ENCODE data around the gene ARAP1. TPM values are rescaled to one million over a fixed set of nuclear protein-coding genes. Genes with fewer than 3 reads are reported as not detected.
A peak's percentile ranks its signal among the peaks of the same experiment; 100 is the strongest.

Gene ARAP1
- total RNA-seq, 1 donor from 2014 or later = 49.5 TPM

- no peak for DNase-seq (ENCODE audit: low read depth)
- H3K36me3 ChIP-seq (ENCODE audit: control insufficient read depth, insufficient read depth, low read length) = peaks cover 43% of the 10 kb centered on the region
Observed at GRCh38 chr11:72688486-72688885, 63.7 kb downstream of the ARAP1 start.

DNA sequence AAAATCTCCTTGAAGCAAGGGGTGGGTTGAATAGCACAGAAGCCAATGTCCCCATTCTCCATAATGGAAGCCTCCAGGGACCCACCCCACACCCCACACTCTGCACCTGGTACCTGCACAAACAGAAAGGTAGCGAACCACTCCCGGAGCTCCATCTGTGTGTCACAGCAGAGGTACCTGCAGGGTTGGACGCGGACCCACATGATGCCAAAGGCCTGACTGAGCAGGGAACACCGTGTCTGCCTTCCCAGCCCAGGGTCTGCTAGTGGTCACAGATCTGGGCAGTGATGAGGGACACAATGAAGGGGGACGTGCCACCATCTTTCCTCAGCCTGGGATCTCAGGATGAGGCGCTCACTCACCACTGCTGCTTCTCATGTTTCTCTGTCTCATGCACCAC lies 64.9 kb downstream of the ARAP1 start:
- no peaks in the 10 kb centered on the region for H3K27me3 ChIP-seq (ENCODE audit: control insufficient read depth, insufficient read depth, low read length)
- FAIRE-seq (peak; percentile 43), DNase-seq (ENCODE audit: low read depth) (no peak)
- TF ChIP-seq, protein P1, sequence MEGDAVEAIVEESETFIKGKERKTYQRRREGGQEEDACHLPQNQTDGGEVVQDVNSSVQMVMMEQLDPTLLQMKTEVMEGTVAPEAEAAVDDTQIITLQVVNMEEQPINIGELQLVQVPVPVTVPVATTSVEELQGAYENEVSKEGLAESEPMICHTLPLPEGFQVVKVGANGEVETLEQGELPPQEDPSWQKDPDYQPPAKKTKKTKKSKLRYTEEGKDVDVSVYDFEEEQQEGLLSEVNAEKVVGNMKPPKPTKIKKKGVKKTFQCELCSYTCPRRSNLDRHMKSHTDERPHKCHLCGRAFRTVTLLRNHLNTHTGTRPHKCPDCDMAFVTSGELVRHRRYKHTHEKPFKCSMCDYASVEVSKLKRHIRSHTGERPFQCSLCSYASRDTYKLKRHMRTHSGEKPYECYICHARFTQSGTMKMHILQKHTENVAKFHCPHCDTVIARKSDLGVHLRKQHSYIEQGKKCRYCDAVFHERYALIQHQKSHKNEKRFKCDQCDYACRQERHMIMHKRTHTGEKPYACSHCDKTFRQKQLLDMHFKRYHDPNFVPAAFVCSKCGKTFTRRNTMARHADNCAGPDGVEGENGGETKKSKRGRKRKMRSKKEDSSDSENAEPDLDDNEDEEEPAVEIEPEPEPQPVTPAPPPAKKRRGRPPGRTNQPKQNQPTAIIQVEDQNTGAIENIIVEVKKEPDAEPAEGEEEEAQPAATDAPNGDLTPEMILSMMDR (IDR thresholded peaks at IDR 0.05; ENCODE audit: insufficient read depth, low read length, severe bottlenecking) = no peak
- H3K36me3 ChIP-seq (ENCODE audit: control insufficient read depth, insufficient read depth, low read length) = peaks cover 36% of the 10 kb centered on the region
- H3K4me3 ChIP-seq (ENCODE audit: low read depth, low read length) = no peak overlapping the region

More at GRCh38 chr11:72688486-72688885, 63.7 kb downstream of the ARAP1 start:
- no peak overlapping the region for H3K4me3 ChIP-seq (ENCODE audit: low read depth, low read length)
- H3K27me3 ChIP-seq (ENCODE audit: control insufficient read depth, insufficient read depth, low read length) = no peaks in the 10 kb centered on the region
- TF ChIP-seq, protein P1 (IDR thresholded peaks at IDR 0.05; ENCODE audit: insufficient read depth, low read length, severe bottlenecking) = no peak
- no peak for FAIRE-seq

DNA sequence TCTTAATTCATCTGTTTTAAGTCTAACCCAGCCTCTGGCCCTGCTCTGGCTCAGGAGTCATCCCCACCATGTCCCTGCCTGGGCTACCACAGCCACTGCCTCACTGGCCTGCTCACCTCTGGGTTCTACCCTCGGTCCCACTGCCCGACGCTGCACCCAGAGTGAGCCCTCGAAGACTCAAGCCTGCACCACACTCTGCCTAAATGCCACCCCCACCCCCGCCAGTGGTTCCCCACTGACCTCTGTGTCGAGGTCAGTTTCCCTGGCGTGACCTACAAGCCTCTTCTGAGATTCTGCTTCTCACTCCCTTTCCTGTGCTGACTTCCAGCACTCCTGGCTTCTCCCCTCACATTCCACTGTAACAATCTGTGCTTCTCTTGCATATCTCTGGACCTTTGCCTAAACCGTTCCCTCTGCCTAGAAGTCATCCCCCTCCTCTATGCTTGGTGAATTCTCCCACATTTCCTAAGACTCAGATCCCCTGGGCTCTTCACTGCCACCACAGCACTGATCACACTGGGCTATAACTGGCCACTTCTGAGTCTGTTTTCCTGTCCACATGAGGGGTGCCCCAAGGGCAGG lies 65.5 kb downstream of the ARAP1 start:
- DNase-seq (ENCODE audit: low read depth) (no peak), FAIRE-seq (no peak)
- peaks cover 34% of the 10 kb centered on the region for H3K36me3 ChIP-seq (ENCODE audit: control insufficient read depth, insufficient read depth, low read length)
- TF ChIP-seq, protein P1 (IDR thresholded peaks at IDR 0.05; ENCODE audit: insufficient read depth, low read length, severe bottlenecking) = no peak
- no peaks in the 10 kb centered on the region for H3K27me3 ChIP-seq (ENCODE audit: control insufficient read depth, insufficient read depth, low read length)
- H3K4me3 ChIP-seq (ENCODE audit: low read depth, low read length) = no peak overlapping the region

DNA sequence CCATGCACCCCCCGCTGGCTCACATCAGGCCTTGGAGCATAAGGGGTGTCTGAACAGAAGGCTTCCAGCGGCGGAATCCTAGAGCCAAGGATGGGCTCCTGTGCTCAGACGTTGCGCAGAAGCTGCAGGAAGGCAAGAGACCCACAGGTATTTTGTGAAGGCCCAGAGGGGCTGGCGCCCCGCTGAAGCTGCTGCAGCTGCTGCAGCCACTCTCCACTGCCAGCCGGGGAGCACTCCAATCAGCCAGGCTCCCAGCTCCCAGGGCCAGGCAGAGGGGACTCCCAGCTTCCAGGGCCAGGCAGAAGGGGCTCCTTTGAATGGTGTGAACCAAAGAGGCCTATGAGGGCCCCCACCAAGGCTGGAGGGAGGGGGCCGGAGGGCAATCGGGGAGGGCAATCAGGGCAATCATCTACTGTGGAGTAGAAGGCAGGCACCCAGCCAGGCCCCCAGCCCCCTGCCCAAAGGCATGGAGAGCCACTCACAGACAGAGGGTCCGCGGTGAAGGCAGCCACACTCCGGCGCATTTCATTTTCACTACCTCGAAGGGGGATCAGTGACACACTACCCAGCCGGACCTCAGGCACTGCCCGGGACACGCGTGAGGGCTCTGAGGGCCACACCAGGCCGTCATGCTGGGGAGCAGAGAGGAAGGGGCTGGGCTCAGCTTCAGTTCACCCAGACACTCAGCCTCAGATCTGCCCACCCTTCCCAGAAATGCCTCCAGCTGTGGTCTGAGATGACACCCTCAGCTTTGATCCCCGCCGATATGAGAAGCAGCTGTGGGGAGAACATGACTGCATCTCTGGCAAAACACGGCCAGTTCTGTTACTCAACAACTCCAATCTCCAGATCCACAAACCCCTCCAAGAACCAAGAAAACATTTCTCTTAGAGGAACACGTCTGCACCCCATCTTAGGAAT lies 66.4 kb downstream of the ARAP1 start:
- DNase-seq (ENCODE audit: low read depth) (no peak), FAIRE-seq (no peak)
- Histone ChIP-seq H3K4me3 (ENCODE audit: low read depth, low read length) (no peak overlapping the region), H3K36me3 (ENCODE audit: control insufficient read depth, insufficient read depth, low read length) (peaks cover 28% of the 10 kb centered on the region), H3K27me3 (ENCODE audit: control insufficient read depth, insufficient read depth, low read length) (no peaks in the 10 kb centered on the region)
- TF ChIP-seq, protein P1 (IDR thresholded peaks at IDR 0.05; ENCODE audit: insufficient read depth, low read length, severe bottlenecking) = no peak

DNA sequence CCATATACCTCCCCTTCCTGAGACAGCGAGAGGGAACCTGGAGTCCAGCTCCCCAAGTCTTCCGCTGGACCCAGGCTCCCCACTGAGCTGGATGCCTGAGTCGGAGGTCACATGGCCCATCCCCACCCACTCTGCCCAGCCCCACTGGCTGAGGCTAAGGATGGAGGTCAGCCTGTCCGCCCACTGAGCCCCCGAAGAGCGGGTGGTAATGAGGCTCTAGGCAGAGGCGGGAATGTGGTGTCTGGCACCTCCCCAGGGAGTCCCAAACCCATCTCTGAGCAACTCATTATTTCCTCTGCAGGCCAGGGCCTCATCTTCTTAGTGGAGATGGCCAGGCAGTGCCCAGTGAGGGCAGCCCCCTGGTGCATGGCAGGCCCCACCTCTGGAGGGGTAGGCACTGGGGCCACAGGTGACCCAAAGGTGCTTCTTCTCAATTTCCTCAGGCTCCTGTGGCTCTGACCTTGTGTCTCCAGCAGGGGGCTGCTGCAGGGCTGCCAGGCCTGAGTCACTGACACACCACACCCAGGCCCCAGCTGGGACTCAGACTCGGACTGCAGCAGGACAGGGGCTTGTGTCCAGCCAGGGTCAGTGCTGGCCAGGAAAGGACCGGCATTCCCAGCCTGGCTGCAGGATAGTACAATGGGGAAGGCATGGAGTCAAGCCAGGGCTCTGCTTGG lies 67.8 kb downstream of the ARAP1 start:
- TF ChIP-seq, protein P1 (IDR thresholded peaks at IDR 0.05; ENCODE audit: insufficient read depth, low read length, severe bottlenecking) = peak; percentile 84
- DNase-seq (ENCODE audit: low read depth) (peak; percentile 56), FAIRE-seq (no peak)
- H3K27me3 ChIP-seq (ENCODE audit: control insufficient read depth, insufficient read depth, low read length) = no peaks in the 10 kb centered on the region
- peaks cover 24% of the 10 kb centered on the region for H3K36me3 ChIP-seq (ENCODE audit: control insufficient read depth, insufficient read depth, low read length)
- no peak overlapping the region for H3K4me3 ChIP-seq (ENCODE audit: low read depth, low read length)

Measured in bronchial epithelial cell (primary cell).